ENCODE results near the gene LRBA. TPM values are rescaled to one million over a fixed set of nuclear protein-coding genes. Genes with fewer than 3 reads are reported as not detected.

The LRBA gene
- total and polyA plus RNA-seq, 8 donors, result 43.3 to 62.5 (median 52.3) TPM

DNA sequence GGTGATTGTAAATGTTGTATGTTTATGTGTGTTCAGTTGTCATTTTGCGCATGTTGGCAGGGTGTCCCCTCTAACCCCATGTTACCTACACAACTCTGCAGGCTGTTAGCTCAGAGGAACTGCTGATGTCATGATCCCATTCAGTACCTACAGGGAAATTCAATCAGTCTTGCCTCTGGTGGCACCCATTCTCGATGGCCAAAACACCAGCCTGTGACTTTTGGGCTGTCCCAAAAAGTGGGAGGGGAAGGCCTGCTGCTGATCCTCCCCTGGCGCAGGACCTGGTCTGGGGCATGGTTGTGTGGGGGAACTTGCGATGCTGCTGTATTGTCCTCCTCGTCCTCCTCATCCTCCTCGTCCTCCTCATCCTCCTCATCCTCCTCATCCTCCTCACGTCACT is 762.3 kb downstream of the LRBA start:
- no peak for ATAC-seq
- TF ChIP-seq CTCF (IDR thresholded peaks at IDR 0.05), result no peak
- intact Hi-C loops (cut with DNase I), result no loop called here

DNA sequence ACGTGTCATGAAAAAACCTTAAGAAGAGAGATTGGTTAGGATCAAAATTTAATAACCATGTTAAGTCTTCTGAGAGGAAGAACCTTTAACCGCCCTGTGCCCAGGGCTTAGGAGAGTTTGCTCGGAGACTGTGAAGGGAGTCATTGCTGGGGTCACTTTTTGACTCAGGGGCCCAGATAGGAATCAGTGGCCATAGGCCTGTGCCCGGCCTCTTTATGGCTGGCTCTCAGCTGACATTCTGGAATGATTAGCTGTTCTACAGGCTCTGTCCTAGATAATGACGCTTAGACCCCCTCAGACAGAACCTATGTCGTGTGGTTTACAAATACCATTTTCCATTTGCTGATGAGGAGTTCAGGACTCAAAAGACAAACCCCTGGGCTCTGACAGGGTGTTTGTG is 762.8 kb downstream of the LRBA start:
- Histone ChIP-seq H3K36me3 (no peaks in the 10 kb centered on the region), H3K9me3 (no peaks in the 10 kb centered on the region), H3K4me1 (no peaks in the 10 kb centered on the region), H3K4me3 (no peak overlapping the region), H3K27ac (no peak overlapping the region), H3K27me3 (no peaks in the 10 kb centered on the region)
- DNase-seq (no peak), ATAC-seq (no peak)
- TF ChIP-seq CTCF (IDR thresholded peaks at IDR 0.05), result no peak
- intact Hi-C loops (cut with DNase I), result no loop called here

More for the DNA sequence above, 762.3 kb downstream of the LRBA start:
- Histone ChIP-seq H3K4me3 (no peak overlapping the region), H3K36me3 (no peaks in the 10 kb centered on the region), H3K9me3 (no peaks in the 10 kb centered on the region), H3K4me1 (no peaks in the 10 kb centered on the region), H3K27me3 (no peaks in the 10 kb centered on the region), H3K27ac (no peak overlapping the region)
- no peak for DNase-seq

DNA sequence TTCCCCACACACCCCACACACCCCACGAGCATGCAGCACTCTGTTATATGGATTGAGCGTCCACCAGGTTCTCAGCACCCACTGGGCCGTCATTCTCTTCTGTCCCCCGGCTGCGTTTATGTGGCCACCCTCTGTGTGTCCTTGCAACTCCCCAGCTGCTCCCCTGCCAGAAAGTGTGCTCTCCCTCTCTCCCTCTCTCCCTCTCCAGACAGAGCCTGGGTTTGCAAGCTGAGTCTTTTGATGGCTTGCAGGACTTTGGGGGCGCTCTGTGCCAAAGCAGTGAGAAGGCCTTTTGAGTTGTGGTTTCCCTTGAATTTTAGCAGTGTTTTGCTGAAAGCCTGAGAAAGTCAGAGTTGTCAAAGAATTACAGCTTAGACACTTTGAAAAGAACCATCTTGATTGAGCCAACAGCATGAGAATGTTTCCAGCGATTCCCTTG is 763.3 kb downstream of the LRBA start:
- no peak overlapping the region for H3K4me3 ChIP-seq
- intact Hi-C loops (cut with DNase I), result no loop called here
- no peaks in the 10 kb centered on the region for H3K36me3 ChIP-seq
- ATAC-seq (peak; percentile 28), DNase-seq (peak in 1 of 4 donors; percentile 57)
- TF ChIP-seq CTCF (IDR thresholded peaks at IDR 0.05), result no peak
- no peaks in the 10 kb centered on the region for H3K27me3 ChIP-seq
- no peaks in the 10 kb centered on the region for H3K9me3 ChIP-seq
- H3K4me1 ChIP-seq, result no peaks in the 10 kb centered on the region
- H3K27ac ChIP-seq, result no peak overlapping the region

DNA sequence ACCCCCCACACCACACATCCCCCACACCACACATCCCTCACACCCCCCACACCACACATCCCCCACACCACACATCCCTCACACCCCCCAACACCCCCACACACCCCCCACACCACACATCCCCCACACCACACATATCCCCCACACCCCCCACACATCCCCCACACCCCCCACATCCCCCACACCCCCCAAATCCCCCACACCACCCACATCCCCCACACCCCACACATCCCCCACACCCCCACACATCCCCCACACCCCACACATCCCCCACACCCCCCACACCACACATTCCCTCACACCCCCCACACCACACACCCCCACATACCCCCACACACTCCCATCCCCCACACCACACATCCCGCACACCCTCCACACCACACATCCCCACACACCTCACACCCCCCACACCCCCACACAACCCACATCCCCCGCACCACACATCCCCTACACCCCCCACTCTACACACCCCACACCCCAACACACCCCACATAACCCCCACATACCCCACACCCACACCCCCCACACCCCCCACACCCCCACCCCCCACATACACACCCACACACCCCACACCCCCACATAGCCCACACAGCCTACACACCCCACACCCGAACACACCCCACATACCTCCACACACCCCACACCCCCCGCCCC is 764.0 kb downstream of the LRBA start:
- Histone ChIP-seq H3K27ac (no peak overlapping the region), H3K27me3 (no peaks in the 10 kb centered on the region), H3K4me1 (no peaks in the 10 kb centered on the region), H3K9me3 (no peaks in the 10 kb centered on the region), H3K36me3 (no peaks in the 10 kb centered on the region), H3K4me3 (no peak overlapping the region)
- ATAC-seq (no peak), DNase-seq (no peak)
- no peak for TF ChIP-seq CTCF (IDR thresholded peaks at IDR 0.05)
- intact Hi-C loops (cut with DNase I), result no loop called here

DNA sequence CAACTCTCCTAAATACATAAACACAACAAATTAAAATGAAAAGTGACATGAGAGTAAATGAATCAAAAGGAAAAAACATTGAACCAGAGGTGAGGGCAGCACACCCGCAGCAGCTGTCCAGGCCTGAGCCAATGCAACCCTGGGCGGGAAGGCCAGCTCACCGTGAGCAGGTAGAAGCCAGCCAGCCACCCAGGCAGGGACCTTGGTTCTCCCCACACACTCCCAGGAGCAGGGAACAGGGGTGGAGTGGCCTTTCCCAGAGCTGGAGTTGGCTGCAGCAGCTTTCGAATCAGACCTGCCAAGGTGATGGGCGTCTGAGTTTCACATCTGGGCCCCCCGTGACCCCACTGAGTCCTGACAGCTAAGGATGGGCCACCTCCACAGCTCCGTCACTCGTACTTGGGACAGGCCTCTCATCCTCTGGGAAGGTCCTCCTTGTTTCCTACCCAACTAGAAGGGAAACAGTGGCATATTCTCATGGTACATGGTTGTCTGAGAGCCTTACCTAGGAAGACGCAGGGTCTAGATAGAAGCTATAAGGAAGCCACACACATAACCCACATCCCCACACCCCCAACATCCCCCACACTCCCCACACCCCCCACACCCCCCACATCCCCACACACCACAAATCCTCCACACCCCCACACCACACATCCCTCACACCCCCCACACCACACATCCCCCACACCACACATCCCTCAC is 764.6 kb downstream of the LRBA start:
- no peak for ATAC-seq
- intact Hi-C loops (cut with DNase I), result no loop called here
- no peak for TF ChIP-seq CTCF (IDR thresholded peaks at IDR 0.05)
- no peak overlapping the region for H3K4me3 ChIP-seq
- DNase-seq, result no peak
- H3K4me1 ChIP-seq, result no peaks in the 10 kb centered on the region
- H3K27ac ChIP-seq, result no peak overlapping the region
- no peaks in the 10 kb centered on the region for H3K9me3 ChIP-seq
- no peaks in the 10 kb centered on the region for H3K27me3 ChIP-seq
- no peaks in the 10 kb centered on the region for H3K36me3 ChIP-seq
